Measurements from ENCODE around the gene ADAMTS9. TPM values are rescaled to one million over a fixed set of nuclear protein-coding genes. Genes with fewer than 3 reads are reported as not detected.
A peak's percentile ranks its signal among the peaks of the same experiment; 100 is the strongest.
"Not testable (repeated sequence)": the region's sequence is repeated elsewhere in the genome, so short reads cannot be mapped to it uniquely, and the experiment has no call there.

ADAMTS9 gene
- total RNA-seq, 2 donors from 2014 or later: not detected

DNA sequence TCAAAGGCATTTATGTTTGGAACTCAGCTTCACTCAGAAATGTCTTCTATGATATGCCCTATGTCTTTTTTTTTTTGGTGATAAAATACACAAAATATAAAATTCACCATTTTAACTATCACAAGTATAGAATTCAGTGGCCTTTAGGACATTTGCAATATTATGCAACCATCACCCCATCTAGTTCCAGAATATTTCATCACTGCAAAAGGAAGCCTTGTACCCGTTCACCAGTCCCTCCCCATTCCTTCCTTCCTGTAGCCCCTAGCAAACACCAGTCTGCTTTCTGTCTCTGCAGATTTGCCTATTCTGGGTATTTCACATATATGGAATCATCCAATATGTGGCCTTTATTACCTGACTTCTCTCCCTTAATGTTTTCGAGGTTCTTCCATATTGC, 134.8 kb downstream of the ADAMTS9 start:
- peaks cover 8% of the 10 kb centered on the region for H3K9me3 Mint-ChIP-seq
- no peak overlapping the region for H3K27ac Mint-ChIP-seq
- H3K36me3 Mint-ChIP-seq: no peaks in the 10 kb centered on the region
- DNase-seq (ENCODE audit: low spot score): no peak
- H3K4me1 Mint-ChIP-seq (ENCODE audit: low read depth in 2 of 2): peaks cover 0 to 2% of the 10 kb centered on the region in 2 donors
- no peak for ATAC-seq
- no peak overlapping the region for H3K4me3 Mint-ChIP-seq
- H3K27me3 Mint-ChIP-seq: no peaks in the 10 kb centered on the region

- H3K36me3 Mint-ChIP-seq: no peaks in the 10 kb centered on the region
- DNase-seq (ENCODE audit: low spot score) (no peak), ATAC-seq (no peak)
- H3K27ac Mint-ChIP-seq: no peak overlapping the region
- no peaks in the 10 kb centered on the region for H3K27me3 Mint-ChIP-seq
- peaks cover 12% of the 10 kb centered on the region for H3K9me3 Mint-ChIP-seq
- peaks cover 0 to 2% of the 10 kb centered on the region in 2 donors for H3K4me1 Mint-ChIP-seq (ENCODE audit: low read depth in 2 of 2)
- H3K4me3 Mint-ChIP-seq: no peak overlapping the region
These were observed 135.6 kb downstream of the ADAMTS9 start for GRCh38 chr3:64552160-64552559.

- Mint-ChIP-seq H3K4me1 (ENCODE audit: low read depth in 2 of 2) (peaks cover 0 to 1% of the 10 kb centered on the region in 2 donors), H3K27me3 (no peaks in the 10 kb centered on the region), H3K4me3 (no peak overlapping the region), H3K27ac (no peak overlapping the region), H3K36me3 (no peaks in the 10 kb centered on the region), H3K9me3 (peaks cover 8% of the 10 kb centered on the region)
- ATAC-seq (no peak), DNase-seq (ENCODE audit: low spot score) (no peak)
These were observed 136.1 kb downstream of the ADAMTS9 start for GRCh38 chr3:64551697-64552096.

GRCh38 chr3:64550745-64551144, 137.1 kb downstream of the ADAMTS9 start:
- ATAC-seq: no peak

DNA sequence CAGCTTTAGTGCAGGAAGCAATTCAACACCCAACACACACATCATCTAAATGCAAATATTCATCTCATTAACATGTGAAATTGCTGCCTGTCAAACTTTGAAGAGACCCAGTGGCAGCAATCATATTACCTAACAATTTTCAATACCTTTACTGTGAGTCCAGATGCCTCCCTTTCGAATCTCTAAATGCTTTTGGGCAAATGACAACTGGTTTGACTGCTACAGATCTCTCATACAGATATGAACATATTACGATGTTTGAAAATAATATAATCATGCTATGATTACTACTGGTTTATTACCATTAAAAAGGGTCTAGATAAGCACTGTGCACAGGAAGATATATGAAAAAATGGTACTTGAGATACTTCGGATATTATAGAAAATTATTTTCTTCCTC, 137.9 kb downstream of the ADAMTS9 start:
- H3K27ac Mint-ChIP-seq: no peak overlapping the region
- H3K9me3 Mint-ChIP-seq: peaks cover 3% of the 10 kb centered on the region
- H3K4me1 Mint-ChIP-seq (ENCODE audit: low read depth in 2 of 2): no peaks in the 10 kb centered on the region
- no peak overlapping the region for H3K4me3 Mint-ChIP-seq
- ATAC-seq (no peak), DNase-seq (ENCODE audit: low spot score) (no peak)
- no peaks in the 10 kb centered on the region for H3K27me3 Mint-ChIP-seq
- no peaks in the 10 kb centered on the region for H3K36me3 Mint-ChIP-seq

More at GRCh38 chr3:64550745-64551144, 137.1 kb downstream of the ADAMTS9 start:
- no peaks in the 10 kb centered on the region for H3K36me3 Mint-ChIP-seq
- H3K4me3 Mint-ChIP-seq: no peak overlapping the region
- H3K27ac Mint-ChIP-seq: no peak overlapping the region
- no peak for DNase-seq (ENCODE audit: low spot score)
- peaks cover 7% of the 10 kb centered on the region for H3K9me3 Mint-ChIP-seq
- H3K27me3 Mint-ChIP-seq: no peaks in the 10 kb centered on the region
- no peaks in the 10 kb centered on the region for H3K4me1 Mint-ChIP-seq (ENCODE audit: low read depth in 2 of 2)

GRCh38 chr3:64548200-64548889, 139.5 kb downstream of the ADAMTS9 start:
- ATAC-seq: no peak
- Mint-ChIP-seq H3K9me3 (peaks cover 3% of the 10 kb centered on the region), H3K27me3 (no peaks in the 10 kb centered on the region), H3K36me3 (no peaks in the 10 kb centered on the region), H3K4me3 (no peak overlapping the region), H3K27ac (no peak overlapping the region), H3K4me1 (ENCODE audit: low read depth in 2 of 2) (no peaks in the 10 kb centered on the region)
- no peak for DNase-seq (ENCODE audit: low spot score)

DNA sequence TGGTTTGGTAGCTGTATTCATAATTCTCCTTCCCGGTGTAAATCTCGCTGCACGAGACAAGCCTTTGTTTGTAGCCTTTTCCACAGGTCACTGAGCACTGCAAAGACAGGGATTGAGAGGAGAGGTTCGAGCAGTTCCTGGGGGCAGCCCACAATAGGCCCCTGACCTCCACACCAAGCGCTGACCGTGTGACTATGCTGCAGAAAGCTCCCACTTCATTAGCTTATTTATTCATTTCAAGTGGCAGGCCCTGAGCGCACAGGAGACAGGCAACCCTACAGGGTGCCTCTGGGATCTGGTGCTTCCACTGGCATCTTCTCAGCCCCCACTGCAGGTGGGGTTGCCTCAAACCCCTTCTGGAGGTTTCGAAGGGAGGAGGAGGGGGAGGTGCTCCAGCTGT, 140.9 kb downstream of the ADAMTS9 start:
- Mint-ChIP-seq H3K27ac (no peak overlapping the region), H3K36me3 (no peaks in the 10 kb centered on the region), H3K9me3 (peaks cover 3% of the 10 kb centered on the region), H3K4me1 (ENCODE audit: low read depth in 2 of 2) (no peaks in the 10 kb centered on the region), H3K4me3 (no peak overlapping the region), H3K27me3 (no peaks in the 10 kb centered on the region)
- ATAC-seq: no peak
- no peak for DNase-seq (ENCODE audit: low spot score)

- not testable (repeated sequence) for H3K9me3 Mint-ChIP-seq; H3K36me3 Mint-ChIP-seq; H3K4me3 Mint-ChIP-seq; DNase-seq (ENCODE audit: low spot score); H3K27ac Mint-ChIP-seq; H3K27me3 Mint-ChIP-seq; H3K4me1 Mint-ChIP-seq (ENCODE audit: low read depth in 2 of 2); ATAC-seq
These were observed 142.6 kb downstream of the ADAMTS9 start for GRCh38 chr3:64545239-64545638.

- H3K4me3 Mint-ChIP-seq: no peak overlapping the region
- H3K27me3 Mint-ChIP-seq: no peaks in the 10 kb centered on the region
- H3K36me3 Mint-ChIP-seq: no peaks in the 10 kb centered on the region
- no peaks in the 10 kb centered on the region for H3K4me1 Mint-ChIP-seq (ENCODE audit: low read depth in 2 of 2)
- ATAC-seq (no peak), DNase-seq (ENCODE audit: low spot score) (no peak)
- H3K9me3 Mint-ChIP-seq: peaks cover 3% of the 10 kb centered on the region
- H3K27ac Mint-ChIP-seq: no peak overlapping the region
These were observed 146.0 kb downstream of the ADAMTS9 start for GRCh38 chr3:64541803-64542202.

DNA sequence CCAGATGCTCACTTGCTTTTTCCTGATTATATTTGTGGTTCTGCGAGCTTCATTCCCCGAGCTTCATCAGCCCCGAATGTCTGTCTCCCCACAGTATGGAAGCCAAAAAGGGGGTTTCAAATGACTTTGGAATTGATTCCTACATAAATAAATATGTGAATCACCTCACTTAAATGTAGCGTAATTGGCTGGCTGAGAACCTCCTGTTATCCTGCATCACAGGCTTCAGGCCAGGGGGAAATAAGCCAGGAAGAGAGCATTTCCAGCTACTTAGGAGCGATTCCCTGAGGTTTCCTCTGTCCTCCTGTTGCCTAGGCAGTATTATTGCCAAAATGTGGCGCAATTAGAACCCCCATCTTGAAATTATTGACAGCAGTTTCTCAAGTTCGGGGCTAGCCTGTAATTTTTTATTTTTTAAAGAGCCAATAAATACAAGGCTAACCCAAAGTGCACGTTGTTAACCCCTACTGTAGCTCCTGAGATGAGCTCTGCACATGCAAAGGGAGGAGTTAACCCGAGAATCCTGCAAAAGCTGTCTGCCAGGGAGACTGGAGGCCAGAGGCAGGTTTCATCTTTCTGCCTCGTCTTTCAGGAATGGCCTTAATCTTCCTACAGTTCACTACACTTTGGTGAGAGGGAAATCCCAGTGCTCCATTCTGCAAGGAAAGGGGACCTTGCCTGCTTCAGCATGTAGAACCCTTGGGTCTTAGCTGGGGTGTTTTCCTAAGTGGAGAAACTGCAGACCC, 148.2 kb downstream of the ADAMTS9 start:
- Mint-ChIP-seq H3K9me3 (peaks cover 3% of the 10 kb centered on the region), H3K36me3 (no peaks in the 10 kb centered on the region), H3K4me1 (ENCODE audit: low read depth in 2 of 2) (no peaks in the 10 kb centered on the region), H3K27ac (no peak overlapping the region), H3K27me3 (peaks cover 0 to 4% of the 10 kb centered on the region in 2 donors), H3K4me3 (no peak overlapping the region)
- no peak for ATAC-seq
- DNase-seq (ENCODE audit: low spot score): no peak

DNA sequence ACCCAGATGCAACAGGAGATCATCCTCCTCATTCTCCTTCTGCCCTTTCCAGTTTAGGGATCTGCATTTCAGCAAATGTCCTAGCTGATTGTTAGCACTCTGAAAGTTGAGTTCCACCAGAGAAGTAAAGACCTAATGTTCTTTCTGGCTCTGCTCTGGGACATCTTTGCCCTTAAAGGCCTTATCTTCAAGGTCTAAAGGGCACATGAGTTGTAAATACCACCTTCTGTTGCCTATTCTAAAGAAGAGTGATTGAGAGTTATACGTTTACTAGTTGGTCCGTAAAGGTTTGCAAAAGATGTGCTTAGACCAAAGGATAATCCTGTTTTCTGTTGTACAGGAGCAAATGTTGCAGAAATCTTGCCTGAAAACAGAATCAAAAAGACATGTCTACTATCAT, 151.6 kb downstream of the ADAMTS9 start:
- no peak overlapping the region for H3K4me3 Mint-ChIP-seq
- H3K4me1 Mint-ChIP-seq (ENCODE audit: low read depth in 2 of 2): no peaks in the 10 kb centered on the region
- DNase-seq (ENCODE audit: low spot score) (no peak), ATAC-seq (no peak)
- H3K36me3 Mint-ChIP-seq: no peaks in the 10 kb centered on the region
- peaks cover 0 to 4% of the 10 kb centered on the region in 2 donors for H3K27me3 Mint-ChIP-seq
- H3K9me3 Mint-ChIP-seq: peaks cover 3% of the 10 kb centered on the region
- H3K27ac Mint-ChIP-seq: no peak overlapping the region

- peaks cover 0 to 4% of the 10 kb centered on the region in 2 donors for H3K27me3 Mint-ChIP-seq
- DNase-seq (ENCODE audit: low spot score) (no peak), ATAC-seq (peak; percentile 44 to 68)
- H3K9me3 Mint-ChIP-seq: no peaks in the 10 kb centered on the region
- H3K4me1 Mint-ChIP-seq (ENCODE audit: low read depth in 2 of 2): no peaks in the 10 kb centered on the region
- H3K36me3 Mint-ChIP-seq: no peaks in the 10 kb centered on the region
- no peak overlapping the region for H3K27ac Mint-ChIP-seq
- H3K4me3 Mint-ChIP-seq: no peak overlapping the region
These were observed 154.0 kb downstream of the ADAMTS9 start for GRCh38 chr3:64533617-64534317.

DNA sequence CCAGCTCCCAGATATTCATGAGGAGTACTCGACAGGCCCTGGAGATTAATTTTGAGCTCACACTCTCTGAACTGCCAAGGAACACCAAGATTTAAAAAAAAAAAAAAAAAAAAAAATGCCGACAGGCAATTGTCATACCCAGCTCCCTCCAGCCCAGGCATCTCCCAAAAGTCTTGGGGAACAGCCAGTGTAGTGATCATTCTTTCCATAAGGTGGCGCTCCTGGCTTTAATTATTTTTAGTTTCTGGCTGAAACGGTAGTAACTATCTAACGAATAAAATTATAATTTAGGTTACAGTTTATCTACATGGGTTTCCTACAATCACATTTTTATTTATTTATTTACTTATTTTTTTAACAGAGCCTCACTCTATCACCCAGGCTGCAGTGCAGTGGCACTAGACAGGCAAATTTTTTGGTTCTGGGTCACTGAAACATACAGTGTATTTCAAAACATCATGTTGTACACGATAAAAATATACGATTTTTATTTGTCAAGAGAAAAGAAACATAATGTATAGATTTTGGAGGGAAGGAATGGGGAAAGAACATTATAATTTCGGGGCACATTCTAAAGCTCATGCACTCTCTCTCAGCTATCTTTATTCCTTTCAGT, 157.3 kb downstream of the ADAMTS9 start:
- no peak for DNase-seq (ENCODE audit: low spot score)
- no peak overlapping the region for H3K27ac Mint-ChIP-seq

GRCh38 chr3:64523324-64523723, 164.5 kb downstream of the ADAMTS9 start:
- ATAC-seq: no peak
- H3K36me3 Mint-ChIP-seq: no peaks in the 10 kb centered on the region
- peaks cover 7% of the 10 kb centered on the region for H3K9me3 Mint-ChIP-seq
- H3K4me3 Mint-ChIP-seq: no peak overlapping the region
- DNase-seq (ENCODE audit: low spot score): no peak
- peaks cover 0 to 8% of the 10 kb centered on the region in 2 donors for H3K27me3 Mint-ChIP-seq
- no peak overlapping the region for H3K27ac Mint-ChIP-seq
- H3K4me1 Mint-ChIP-seq (ENCODE audit: low read depth in 2 of 2): no peaks in the 10 kb centered on the region

More for the DNA sequence above, 157.3 kb downstream of the ADAMTS9 start:
- Mint-ChIP-seq H3K9me3 (no peaks in the 10 kb centered on the region), H3K27me3 (no peaks in the 10 kb centered on the region), H3K4me3 (no peak overlapping the region), H3K4me1 (ENCODE audit: low read depth in 2 of 2) (no peaks in the 10 kb centered on the region), H3K36me3 (no peaks in the 10 kb centered on the region)
- no peak for ATAC-seq

Measured in natural killer cell treated with Interleukin-12 subunit alpha and Interleukin-12 subunit beta and Interleukin-15 and Interleukin-18, amount 100 ng/mL, for 72 hours (primary cell).